ENCODE results near the gene PRAMEF12.
"Not testable (repeated sequence)": the region's sequence is repeated elsewhere in the genome, so short reads cannot be mapped to it uniquely, and the experiment has no call there.

- not testable (repeated sequence) for TF ChIP-seq CTCF, POLR2A (IDR thresholded peaks at IDR 0.05)
These were observed 17.6 kb downstream of the PRAMEF12 start, which contains the start of gene PRAMEF1 for GRCh38 chr1:12791097-12791496.
